ENCODE data around the gene KRTAP19-7. TPM values are rescaled to one million over a fixed set of nuclear protein-coding genes. Genes with fewer than 3 reads are reported as not detected.

The KRTAP19-7 gene
- not detected for total RNA-seq

GRCh38 chr21:30561264-30561895 lies at the start of gene KRTAP19-7:
KRTAP19-7 (minus strand) TSS chr21:30561314; CDS start chr21:30561289, 25 bp downstream.
- no peak within 1 kb of the TSS for H3K27ac ChIP-seq (replicated peaks in 1 of 4)
- no peak for DNase-seq (ENCODE audit: extremely low spot score)
- intact Hi-C loops (cut with DNase I) = no loop called here

GRCh38 chr21:30605968-30606367 lies 44.9 kb upstream of the KRTAP19-7 start:
- TF ChIP-seq CTCF (IDR thresholded peaks at IDR 0.05) = no peak
- TF ChIP-seq EP300 (IDR thresholded peaks at IDR 0.05) = no peak
- no peak for TF ChIP-seq POLR2A (IDR thresholded peaks at IDR 0.05; ENCODE audit: low read depth)
- no peak for TF ChIP-seq POLR2AphosphoS5 (IDR thresholded peaks at IDR 0.05)
- Histone ChIP-seq H3K27ac (replicated peaks in 1 of 4) (no peak overlapping the region), H3K27me3 (no peaks in the 10 kb centered on the region), H3K36me3 (no peaks in the 10 kb centered on the region), H3K4me3 (no peak overlapping the region), H3K4me1 (no peaks in the 10 kb centered on the region), H3K9me3 (no peaks in the 10 kb centered on the region)
- intact Hi-C loops (cut with DNase I) = no loop called here
- DNase-seq (ENCODE audit: extremely low spot score) = no peak
- no CpG with 5 or more reads among the region's 2 CpGs for WGBS

More at GRCh38 chr21:30561264-30561895, at the start of gene KRTAP19-7:
- H3K4me1 ChIP-seq = no peaks in the 10 kb centered on the region
- no peaks in the 10 kb centered on the region for H3K36me3 ChIP-seq
- H3K4me3 ChIP-seq = no peak within 1 kb of the TSS
- TF ChIP-seq POLR2AphosphoS5 (IDR thresholded peaks at IDR 0.05) (no peak), EP300 (IDR thresholded peaks at IDR 0.05) (no peak), CTCF (IDR thresholded peaks at IDR 0.05) (no peak), POLR2A (IDR thresholded peaks at IDR 0.05; ENCODE audit: low read depth) (no peak)
- WGBS = 72% methylated on average over 2 of the region's 2 CpGs
- H3K9me3 ChIP-seq = no peaks in the 10 kb centered on the region
- H3K27me3 ChIP-seq = no peaks in the 10 kb centered on the region

- no peak for DNase-seq (ENCODE audit: extremely low spot score)
- intact Hi-C loops (cut with DNase I) = no loop called here
- 94% methylated on average over 1 of the region's 1 CpG for WGBS
Measured at GRCh38 chr21:30600787-30601186, 39.7 kb upstream of the KRTAP19-7 start, which contains the start of gene KRTAP22-1. KRTAP22-1 (plus strand) TSS chr21:30601087.

GRCh38 chr21:30598802-30599201 lies 37.7 kb upstream of the KRTAP19-7 start, which contains the start of gene KRTAP6-2:
KRTAP6-2 (minus strand) TSS chr21:30598902; CDS start chr21:30598874, 28 bp downstream.
- H3K4me3 ChIP-seq = no peak within 1 kb of the TSS
- H3K27me3 ChIP-seq = no peaks in the 10 kb centered on the region
- no peaks in the 10 kb centered on the region for H3K36me3 ChIP-seq
- WGBS = 87% methylated on average over 6 of the region's 6 CpGs
- intact Hi-C loops (cut with DNase I) = no loop called here
- no peaks in the 10 kb centered on the region for H3K4me1 ChIP-seq
- no peaks in the 10 kb centered on the region for H3K9me3 ChIP-seq
- TF ChIP-seq POLR2AphosphoS5 (IDR thresholded peaks at IDR 0.05) = no peak
- TF ChIP-seq EP300 (IDR thresholded peaks at IDR 0.05) = no peak
- no peak for TF ChIP-seq CTCF (IDR thresholded peaks at IDR 0.05)
- TF ChIP-seq POLR2A (IDR thresholded peaks at IDR 0.05; ENCODE audit: low read depth) = no peak
- no peak within 1 kb of the TSS for H3K27ac ChIP-seq (replicated peaks in 1 of 4)
- no peak for DNase-seq (ENCODE audit: extremely low spot score)

More at GRCh38 chr21:30600787-30601186, 39.7 kb upstream of the KRTAP19-7 start, which contains the start of gene KRTAP22-1:
- Histone ChIP-seq H3K4me3 (no peak within 1 kb of the TSS), H3K4me1 (no peaks in the 10 kb centered on the region), H3K27ac (replicated peaks in 1 of 4) (no peak within 1 kb of the TSS), H3K36me3 (no peaks in the 10 kb centered on the region), H3K9me3 (no peaks in the 10 kb centered on the region), H3K27me3 (no peaks in the 10 kb centered on the region)
- TF ChIP-seq POLR2AphosphoS5 (IDR thresholded peaks at IDR 0.05) = no peak
- no peak for TF ChIP-seq POLR2A (IDR thresholded peaks at IDR 0.05; ENCODE audit: low read depth)
- no peak for TF ChIP-seq EP300 (IDR thresholded peaks at IDR 0.05)
- no peak for TF ChIP-seq CTCF (IDR thresholded peaks at IDR 0.05)
